HG03565 (cell line): Measurements from ENCODE around the gene LYST.
"Not testable (repeated sequence)": the region's sequence is repeated elsewhere in the genome, so short reads cannot be mapped to it uniquely, and the experiment has no call there.

Source experiments
- ATAC-seq: cut with Tn5 transposase; IDR thresholded peaks from one replicate; pipeline ENCODE4 v1.9.1; 2021; ENCODE audit warnings: mild to moderate bottlenecking, moderate library complexity; ENCODE audit not compliant: unreplicated experiment

LYST gene

GRCh38 chr1:235642943-235643371 lies 223.7 kb downstream of the LYST start:
- no peak for ATAC-seq

DNA sequence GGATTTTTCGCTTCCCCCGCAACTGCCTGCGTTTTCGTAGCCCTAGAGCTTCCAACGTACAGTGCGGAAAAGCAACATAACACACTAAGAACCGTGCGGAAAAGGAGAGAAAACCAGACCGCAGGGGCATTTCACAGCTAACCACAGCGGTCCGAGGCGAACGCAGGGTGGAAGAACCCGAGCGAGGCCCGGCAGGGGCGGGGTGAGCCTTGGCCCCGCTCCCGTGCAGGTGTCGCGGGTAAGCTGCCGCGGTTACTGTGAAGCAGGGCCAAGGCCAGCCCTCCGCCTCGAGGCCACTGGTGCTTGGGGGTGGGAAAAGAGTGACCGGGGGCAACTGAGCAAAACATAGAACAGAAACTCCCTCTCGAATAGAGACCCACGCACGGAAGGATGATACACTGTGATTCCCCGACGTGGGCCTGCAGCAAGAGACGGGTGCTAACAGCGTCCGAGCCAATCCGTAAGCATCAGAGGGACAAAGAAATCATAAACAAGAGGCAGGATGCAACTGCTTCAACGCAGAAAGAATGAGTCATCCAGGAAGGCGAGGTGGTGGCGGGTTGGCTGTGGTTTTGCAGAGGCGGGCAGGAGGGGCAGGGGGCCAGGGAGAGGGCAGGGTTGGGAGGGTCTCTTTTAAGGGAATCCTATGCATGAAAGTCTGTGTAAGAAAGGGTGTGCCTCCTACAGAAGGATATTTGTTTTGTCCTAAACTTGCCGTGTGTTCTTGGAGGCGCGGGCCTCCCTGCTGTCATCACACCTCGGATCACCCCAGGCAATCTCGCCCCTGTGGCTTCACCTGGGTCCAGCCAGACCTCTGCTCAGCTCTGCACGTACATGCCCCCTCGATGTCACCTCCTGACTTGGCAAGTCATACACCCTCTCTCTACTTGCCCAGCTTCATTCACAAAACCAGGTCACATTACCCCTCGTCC lies 224.4 kb downstream of the LYST start:
- ATAC-seq: no peak

- no peak for ATAC-seq
These were observed 226.1 kb downstream of the LYST start for GRCh38 chr1:235640580-235640979.

DNA sequence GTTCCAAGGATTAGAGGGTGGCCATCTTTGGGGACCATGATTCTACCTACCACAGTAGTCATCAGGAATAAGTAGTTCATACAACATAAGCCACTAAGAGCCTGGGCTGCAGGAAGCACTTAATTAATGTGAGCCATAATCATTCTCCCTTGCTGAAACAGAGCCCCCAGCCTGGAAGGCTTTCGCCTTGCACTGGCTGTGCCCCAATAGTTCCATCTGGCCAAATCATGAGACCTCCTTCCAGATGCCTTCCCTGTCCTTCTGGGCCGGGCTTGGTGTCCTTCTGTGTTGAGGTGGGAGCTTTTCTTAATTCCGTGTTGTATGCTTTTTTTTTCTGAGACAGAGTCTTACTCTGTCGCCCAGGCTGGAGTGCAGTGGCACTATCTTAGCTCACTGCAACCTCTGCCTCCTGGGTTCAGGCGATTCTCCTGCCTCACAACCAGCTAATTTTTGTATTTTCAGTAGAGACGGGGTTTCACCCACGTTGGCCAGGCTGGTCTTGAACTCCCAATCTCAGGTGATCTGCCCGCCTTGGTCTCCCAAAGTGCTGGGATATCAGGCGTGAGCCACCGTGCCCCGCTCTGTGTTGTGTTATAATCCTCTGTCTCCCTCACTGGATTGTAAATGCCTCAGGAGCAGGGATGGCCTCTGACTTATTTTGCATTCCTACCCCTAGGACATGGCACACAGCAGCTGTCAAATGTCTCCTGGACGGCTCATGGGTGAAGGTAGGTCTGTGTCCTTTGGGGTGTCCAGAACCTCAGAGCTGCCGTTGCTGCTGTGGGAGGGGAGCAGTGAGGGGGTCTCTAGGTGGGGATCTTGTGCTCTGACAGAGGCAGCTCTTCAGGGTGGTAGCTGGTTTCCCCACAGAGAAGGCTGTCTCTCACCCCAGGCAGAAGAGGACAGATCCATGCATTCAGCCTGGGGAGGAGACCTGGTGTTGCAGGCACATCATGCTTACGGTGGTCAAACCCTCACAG lies 227.2 kb downstream of the LYST start:
- ATAC-seq: no peak

- ATAC-seq: not testable (repeated sequence)
These were observed 228.1 kb downstream of the LYST start for GRCh38 chr1:235638612-235639011.

DNA sequence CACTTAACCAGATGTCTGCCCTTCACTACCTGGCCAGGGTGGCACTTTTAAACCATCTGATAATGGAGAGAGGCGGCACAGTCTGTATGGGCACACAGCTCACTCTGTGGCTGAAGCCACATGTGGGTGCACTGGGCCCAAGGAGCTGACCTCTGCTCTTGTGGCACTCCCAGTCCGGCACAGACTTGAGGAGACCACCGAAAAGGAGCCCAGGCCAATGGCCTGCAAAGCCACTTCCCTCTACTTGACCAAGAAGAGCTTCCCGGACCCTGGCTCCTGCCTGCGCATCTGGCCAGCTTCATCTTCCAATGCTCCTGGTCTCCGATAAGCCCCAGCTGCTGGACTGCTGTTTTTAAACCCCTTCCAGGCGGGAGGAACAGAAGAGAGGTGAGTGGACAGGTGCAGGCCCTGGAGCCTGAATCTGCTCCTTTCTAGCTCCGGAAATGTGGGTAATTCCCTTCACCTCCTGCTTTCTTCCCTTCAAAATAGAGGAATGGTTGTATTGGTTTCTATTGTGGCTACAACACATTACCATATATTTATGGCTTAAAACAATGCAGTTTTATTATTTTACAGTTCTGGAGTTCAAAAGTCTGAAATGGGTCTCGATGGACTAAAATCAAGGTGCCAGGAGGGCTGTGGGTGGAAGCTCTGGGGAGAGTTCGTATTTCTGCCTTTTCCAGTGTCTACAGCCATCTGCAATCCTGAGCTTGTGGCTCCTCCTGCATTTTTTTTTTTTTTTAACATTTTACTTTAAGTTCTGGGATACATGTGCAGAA lies 228.8 kb downstream of the LYST start:
- no peak for ATAC-seq

DNA sequence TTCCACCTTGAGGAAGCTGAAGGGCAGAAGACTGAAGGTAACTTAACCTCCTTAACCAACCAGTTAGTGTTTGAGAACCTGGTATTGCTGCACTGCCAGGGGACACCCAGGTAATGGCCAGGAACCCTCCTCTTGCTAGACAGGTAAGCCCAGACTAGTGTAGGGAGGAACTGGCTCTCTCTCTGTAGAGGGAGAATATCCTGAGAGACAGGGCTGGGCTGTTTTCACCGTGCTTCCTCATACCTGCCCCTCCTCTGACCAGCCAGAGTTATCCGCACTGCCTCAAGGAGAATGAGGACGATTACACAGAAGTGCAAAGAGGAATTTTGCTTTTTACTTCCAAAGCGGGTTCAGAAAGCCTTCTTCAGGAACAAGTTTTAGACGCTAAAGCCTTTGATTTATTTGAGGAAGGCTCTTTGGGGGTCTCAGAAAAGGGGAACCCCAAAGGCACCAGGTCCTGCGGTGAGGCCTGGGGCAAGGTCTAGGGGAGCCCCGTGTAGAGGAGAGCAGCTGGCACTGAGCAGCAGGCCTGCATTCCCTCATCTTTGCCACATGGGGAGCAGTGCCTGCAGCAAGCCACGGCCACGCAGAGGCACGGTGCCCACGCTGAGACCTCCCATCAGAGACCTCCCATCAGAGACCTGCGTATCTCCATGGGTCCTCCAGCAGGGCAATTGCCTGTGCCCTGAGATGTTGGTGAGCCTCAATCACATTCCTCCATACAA lies 230.6 kb downstream of the LYST start:
- no peak for ATAC-seq

DNA sequence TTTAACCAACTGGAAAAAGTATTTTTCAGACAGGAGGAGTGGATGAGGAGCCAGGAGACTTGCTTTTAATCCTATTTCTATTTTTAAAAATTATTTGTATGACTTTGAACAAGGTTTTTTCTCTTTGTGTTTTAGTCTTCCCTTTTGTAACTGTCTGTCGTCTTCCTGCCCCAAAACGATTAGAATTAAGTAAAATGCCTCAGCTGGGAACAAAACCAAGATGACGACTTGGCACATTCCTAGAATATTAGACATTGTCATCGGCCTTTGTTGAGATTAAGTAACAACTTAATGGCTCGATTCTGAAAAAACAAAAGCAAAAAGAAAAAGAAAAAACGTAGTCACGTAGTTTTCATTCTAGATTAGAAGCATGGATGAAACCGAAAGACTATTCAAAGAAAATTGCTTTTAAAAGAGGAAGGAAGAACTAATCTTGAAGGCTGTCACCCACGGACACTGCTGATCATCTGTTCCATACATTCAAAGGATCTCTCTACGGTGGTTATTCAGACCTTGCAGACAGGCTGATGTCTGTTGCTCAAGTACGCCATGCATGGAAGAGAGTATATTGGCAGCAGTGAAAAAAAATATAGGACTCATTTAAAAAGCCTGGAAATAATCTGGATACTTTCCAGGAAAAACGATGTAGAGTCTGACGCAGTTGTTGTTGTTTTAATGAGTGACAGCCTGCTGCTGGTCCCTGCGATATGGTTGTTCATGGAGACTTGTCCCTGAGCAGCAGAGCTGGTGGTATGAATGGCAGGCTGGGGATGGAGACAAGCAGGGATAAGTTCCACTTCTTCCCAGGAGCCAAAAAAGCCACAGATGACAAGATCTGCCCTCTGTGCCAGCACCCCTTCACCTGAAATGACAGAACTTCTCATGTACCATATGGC lies 234.0 kb downstream of the LYST start:
- peak; percentile 67 for ATAC-seq

DNA sequence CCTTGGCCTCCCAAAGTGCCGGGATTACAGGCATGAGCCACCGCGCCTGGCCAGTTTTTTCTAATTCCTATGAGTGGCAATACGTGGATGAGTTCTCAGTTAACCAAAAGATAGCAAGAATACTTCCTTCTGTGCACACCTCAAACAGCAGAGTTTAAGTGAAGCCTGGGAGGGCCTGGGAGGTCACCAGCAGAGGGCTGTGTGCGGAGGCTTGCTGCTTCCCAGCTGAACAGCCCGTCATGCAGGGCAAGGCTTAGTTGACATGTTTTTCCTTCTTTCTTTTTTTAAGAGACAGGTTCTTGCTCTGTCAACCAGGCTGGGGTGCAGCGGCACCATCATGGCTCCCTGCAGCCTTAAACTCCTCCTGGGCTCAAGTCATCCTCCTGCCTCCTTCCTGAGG lies 234.9 kb downstream of the LYST start:
- no peak for ATAC-seq

GRCh38 chr1:235628316-235629005 lies 238.2 kb downstream of the LYST start:
- ATAC-seq: no peak

GRCh38 chr1:235625831-235626230 lies 240.9 kb downstream of the LYST start:
- no peak for ATAC-seq

DNA sequence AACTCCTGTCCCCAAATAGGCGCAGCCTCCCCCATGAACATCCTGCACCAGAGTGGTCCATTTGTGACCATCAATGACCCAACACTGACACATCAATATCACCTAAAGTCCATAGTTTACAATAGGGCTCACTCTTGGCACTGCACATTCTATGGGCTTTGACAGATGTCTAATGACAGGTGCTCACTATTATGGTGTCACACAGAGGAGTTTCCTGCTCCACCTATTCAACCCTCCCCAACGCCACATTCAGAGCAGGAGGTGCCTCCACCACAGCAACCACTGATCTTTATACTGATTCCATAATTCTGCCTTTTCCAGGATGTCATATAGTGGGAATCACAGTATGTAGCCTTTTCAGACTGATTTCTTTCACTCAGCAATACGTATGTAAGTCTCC lies 241.4 kb downstream of the LYST start:
- ATAC-seq: no peak

- no peak for ATAC-seq
These were observed 241.9 kb downstream of the LYST start for GRCh38 chr1:235624721-235625333.

- ATAC-seq: no peak
These were observed 243.5 kb downstream of the LYST start for GRCh38 chr1:235622936-235623779.

DNA sequence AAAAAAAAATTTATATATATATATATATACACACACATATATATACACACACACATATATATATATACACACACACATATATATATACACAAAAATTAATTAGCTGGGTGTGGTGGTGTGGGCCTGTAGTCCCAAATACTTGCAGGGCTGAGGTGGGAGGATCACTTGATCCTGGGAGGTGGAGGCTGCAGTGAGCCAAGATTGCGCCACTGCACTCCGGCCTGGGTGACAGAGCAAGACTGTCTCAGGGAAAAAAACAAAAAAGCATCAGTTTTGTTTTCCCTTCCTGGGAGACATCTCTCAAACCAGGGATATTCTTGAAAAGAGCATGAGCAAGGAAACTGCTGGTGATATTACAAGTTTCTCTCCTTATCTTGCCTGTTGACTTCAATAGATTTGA lies 247.6 kb downstream of the LYST start:
- ATAC-seq: not testable (repeated sequence)

GRCh38 chr1:235617808-235618207 lies 248.9 kb downstream of the LYST start:
- ATAC-seq: no peak

GRCh38 chr1:235617140-235617539 lies 249.6 kb downstream of the LYST start:
- no peak for ATAC-seq
